GM18511 (cell line): ENCODE results near the gene TENM4.
"Not testable (repeated sequence)": the region's sequence is repeated elsewhere in the genome, so short reads cannot be mapped to it uniquely, and the experiment has no call there.

ENCODE experiments used
- ATAC-seq: cut with Tn5 transposase; IDR thresholded peaks from one replicate; pipeline ENCODE4 v1.9.1; 2021; ENCODE audit warnings: mild to moderate bottlenecking, moderate library complexity; ENCODE audit not compliant: unreplicated experiment

TENM4 gene

DNA sequence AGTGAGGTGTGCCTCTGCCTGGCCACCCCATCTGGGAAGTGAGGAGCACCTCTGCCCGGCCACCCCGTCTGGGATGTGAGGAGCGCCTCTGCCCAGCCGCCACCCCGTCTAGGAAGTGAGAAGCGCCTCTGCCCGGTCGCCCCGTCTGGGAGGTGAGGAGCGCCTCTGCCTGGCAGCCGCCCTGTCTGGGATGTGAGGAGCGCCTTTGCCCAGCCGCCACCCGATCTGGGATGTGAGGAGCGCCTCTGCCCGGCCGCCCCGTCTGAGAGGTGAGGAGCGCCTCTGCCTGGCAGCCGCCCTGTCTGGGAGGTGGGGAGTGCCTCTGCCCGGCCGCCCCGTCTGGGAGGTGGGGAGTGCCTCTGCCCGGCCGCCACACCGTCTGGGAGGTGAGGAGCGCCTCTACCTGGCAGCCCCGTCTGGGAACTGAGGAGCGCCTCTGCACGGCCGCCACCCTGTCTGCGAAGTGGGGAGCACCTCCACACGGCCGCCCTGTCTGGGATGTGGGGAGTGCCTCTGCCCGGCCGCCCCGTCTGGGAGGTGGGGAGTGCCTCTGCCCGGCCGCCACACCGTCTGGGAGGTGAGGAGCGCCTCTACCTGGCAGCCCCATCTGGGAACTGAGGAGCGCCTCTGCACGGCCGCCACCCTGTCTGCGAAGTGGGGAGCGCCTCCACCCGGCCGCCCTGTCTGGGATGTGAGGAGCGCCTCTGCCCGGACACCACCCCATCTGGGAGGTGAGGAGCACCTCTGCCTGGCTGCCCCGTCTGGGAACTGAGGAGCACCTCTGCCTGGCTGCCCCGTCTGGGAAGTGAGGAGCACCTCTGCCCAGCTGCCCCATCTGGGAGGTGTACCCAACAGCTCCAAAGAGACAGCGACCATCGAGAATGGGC is 561.5 kb downstream of the TENM4 start:
- ATAC-seq = not testable (repeated sequence)

GRCh38 chr11:78878631-78879030 is 562.2 kb downstream of the TENM4 start:
- ATAC-seq = no peak

- no peak for ATAC-seq
Observed at GRCh38 chr11:78876676-78877075, 564.2 kb downstream of the TENM4 start.

- no peak for ATAC-seq
Observed at GRCh38 chr11:78870655-78871054, 570.2 kb downstream of the TENM4 start.

GRCh38 chr11:78869293-78869692 is 571.5 kb downstream of the TENM4 start:
- no peak for ATAC-seq

DNA sequence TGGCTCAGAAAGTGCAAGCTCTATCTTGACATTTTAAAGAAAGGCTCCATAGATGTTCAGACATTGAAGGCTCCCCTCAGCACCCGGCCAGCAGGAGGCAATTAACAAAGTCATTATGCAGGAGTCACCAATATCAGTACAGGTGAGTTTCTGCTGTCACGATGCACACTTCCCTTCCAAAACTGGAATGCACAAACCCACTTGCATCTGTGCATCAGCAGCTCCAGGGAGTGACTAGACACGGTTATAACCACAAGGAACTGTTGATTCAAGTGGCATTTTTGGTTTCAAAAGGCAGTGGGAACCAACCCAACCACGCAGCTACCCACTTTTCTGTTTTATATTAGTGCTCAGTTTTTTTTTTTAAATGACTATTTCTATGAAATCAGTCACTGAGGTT is 572.3 kb downstream of the TENM4 start:
- ATAC-seq = no peak

- no peak for ATAC-seq
Observed at GRCh38 chr11:78860720-78861422, 580.0 kb downstream of the TENM4 start.

DNA sequence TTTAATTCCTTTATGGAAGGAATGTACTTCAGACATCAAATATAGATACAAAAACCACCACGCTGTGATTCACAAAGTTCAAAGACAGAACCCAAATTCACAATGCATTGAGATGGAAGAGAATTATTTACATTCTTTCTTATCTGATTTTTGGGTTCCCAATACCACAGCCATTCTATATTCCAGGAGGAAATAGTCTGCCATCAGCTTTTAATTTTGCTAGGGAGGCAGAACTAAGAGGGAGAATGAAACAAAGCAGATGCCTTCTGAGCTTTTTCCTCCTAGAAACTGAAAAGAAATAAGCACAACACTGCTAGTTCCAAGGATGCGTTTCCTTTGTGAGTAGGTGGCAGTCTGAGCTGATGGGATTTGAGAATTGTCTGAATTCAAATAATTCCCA is 583.1 kb downstream of the TENM4 start:
- ATAC-seq = no peak

DNA sequence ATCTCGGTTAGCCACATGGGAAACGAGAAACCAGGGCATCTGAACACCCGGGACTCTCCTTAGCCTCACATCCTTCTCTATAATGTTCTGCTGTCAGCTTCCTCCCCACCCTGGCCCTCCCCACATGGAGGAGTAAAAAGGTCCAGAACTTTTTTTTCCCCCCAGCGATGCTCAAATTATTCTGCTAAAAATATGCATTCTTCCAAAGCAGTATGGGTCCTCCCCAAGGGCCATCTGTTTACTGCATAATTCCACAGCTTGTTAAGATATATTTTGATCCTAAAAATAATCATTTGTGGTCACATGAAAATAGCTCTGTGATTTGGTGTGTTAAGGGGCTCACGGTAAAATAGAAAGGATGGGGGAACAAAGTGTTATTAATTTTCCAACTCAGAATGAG is 584.6 kb downstream of the TENM4 start:
- no peak for ATAC-seq

DNA sequence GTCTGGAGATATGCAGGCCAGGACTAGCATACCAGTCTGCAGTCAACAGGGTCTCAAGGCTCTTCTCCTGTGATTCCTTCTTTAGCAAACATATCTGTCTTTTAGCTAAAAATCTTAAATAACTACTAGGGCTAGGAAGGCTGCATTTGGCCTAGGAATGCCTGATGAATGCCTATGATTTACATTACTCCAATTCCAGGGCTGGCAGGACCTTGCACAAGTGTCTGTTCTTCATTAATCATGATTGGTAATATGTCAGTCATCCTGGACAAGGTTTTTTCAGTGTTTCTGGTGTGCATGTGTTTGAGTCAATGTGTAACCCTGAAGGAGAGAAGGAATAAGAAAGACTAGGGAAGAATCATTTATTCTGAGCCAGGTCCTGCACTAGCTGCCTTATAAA is 585.7 kb downstream of the TENM4 start:
- ATAC-seq = no peak

DNA sequence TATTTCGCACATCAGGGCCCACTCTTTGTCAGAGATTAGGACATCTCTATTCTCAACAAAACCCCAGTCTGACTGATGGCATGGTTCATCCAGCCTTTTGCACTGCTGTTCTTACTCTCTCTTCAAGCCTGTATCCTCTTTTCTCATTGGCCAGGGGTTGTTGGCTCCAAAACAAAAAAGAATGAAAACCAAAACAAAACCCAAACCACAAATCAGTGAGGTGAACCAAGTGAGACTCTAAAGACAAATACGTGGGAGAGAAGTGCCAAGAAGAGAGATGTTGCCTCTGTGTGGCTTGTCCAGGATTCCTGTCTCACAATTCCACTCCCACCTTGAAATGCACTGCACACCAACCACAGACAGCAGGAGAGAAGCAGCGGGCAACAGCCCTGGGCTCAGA is 587.3 kb downstream of the TENM4 start:
- no peak for ATAC-seq

DNA sequence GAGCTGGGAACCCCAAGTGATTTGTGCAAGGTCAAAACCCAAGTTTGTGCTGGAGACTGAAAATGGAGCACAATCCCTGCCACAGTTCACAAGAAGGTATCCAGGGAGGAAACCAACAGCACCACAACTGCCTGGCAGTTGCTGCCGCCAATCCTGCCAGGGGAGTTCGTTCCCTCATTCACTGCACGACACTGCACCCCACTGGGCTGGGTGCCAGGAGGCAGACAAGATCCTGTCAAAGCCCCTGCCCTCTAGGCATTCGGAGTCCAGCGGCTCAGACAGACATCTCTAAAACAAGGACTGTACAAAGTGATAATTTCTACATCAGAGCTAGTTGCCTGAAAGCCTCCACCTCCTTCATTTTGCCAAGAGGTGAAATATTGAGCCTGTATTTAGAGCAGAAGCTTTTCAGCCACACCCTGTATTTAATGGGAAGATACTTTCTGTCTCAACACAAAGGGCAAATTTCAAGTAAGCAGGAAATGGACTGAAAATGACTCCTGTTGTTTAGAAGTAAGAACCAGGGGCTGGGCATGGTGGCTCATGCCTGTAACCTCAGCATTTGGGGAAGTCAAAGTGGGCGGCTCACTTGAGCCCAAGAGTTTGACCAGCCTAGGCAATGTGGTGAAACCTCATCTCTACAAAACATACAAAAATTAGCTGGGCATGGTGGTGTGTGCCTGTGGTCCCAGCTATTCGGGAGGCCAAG is 588.8 kb downstream of the TENM4 start:
- ATAC-seq = no peak

GRCh38 chr11:78850078-78850477 is 590.8 kb downstream of the TENM4 start:
- ATAC-seq = no peak

GRCh38 chr11:78846269-78846668 is 594.6 kb downstream of the TENM4 start:
- no peak for ATAC-seq

- ATAC-seq = no peak
Observed at GRCh38 chr11:78845496-78845895, 595.3 kb downstream of the TENM4 start.

- no peak for ATAC-seq
Observed at GRCh38 chr11:78841456-78842060, 599.3 kb downstream of the TENM4 start.

DNA sequence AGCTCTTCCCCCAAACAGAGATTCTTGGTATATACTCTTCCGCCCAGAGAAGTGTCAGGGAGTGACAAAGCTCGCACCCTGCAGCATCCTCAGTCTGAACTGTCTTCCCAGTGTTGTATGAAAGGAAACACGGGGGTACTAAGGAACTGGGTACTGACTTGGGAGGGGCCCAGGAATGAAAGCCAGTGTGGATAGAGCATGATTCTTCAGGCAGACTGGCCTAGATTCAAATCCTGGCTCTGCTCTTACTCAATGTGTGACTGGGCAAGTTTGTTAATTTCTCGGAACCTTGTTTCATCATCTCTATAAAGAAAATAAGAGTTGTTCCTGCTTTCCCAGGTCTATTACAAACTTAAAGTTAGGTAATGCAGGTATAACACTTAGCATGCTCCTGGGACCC is 600.2 kb downstream of the TENM4 start:
- no peak for ATAC-seq

DNA sequence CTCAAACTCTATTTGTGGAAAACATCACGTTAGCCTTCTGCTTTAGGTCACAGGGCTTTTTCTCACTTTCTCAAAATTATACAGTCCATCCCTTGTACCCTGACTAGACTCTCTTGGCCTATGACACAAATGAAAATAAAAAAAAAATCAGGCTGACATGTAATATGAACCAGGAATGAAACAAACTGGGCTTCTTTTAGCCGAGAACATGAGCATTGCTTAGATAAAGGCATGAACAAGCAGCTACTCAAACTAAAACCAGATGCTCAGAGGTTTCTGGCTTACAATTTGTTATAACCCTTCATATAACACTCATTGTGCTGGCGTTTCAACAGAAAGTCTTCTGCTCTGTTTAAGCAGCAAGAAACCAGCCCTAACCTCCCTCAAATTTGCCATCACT is 600.6 kb downstream of the TENM4 start:
- no peak for ATAC-seq

GRCh38 chr11:78838417-78838816 is 602.4 kb downstream of the TENM4 start:
- no peak for ATAC-seq

- no peak for ATAC-seq
Observed at GRCh38 chr11:78835646-78836045, 605.2 kb downstream of the TENM4 start.

DNA sequence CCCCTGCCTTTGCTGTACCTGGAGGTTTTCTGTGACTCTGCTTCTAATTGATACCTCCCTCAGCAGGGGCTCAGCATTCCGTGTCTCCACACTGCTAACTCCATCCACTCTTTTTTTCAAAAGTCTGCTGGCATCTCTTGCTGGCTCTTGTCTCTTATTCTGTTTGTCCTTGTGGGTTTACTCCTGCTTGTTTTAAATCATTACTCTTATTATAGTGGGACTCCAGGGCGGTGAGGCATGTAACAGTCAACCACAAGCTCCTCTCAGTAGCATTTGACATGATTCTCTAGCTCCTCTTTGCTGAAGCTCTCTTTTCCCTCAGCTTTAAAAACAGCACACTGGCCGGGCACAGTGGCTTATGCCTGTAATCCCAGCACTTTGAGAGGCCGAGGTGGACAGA is 605.9 kb downstream of the TENM4 start:
- no peak for ATAC-seq
